ENCODE results near the gene B3GAT1. TPM values are rescaled to one million over a fixed set of nuclear protein-coding genes. Genes with fewer than 3 reads are reported as not detected.

B3GAT1 gene
- total and polyA plus RNA-seq, 2 experiments from 2014 or later: not detected

DNA sequence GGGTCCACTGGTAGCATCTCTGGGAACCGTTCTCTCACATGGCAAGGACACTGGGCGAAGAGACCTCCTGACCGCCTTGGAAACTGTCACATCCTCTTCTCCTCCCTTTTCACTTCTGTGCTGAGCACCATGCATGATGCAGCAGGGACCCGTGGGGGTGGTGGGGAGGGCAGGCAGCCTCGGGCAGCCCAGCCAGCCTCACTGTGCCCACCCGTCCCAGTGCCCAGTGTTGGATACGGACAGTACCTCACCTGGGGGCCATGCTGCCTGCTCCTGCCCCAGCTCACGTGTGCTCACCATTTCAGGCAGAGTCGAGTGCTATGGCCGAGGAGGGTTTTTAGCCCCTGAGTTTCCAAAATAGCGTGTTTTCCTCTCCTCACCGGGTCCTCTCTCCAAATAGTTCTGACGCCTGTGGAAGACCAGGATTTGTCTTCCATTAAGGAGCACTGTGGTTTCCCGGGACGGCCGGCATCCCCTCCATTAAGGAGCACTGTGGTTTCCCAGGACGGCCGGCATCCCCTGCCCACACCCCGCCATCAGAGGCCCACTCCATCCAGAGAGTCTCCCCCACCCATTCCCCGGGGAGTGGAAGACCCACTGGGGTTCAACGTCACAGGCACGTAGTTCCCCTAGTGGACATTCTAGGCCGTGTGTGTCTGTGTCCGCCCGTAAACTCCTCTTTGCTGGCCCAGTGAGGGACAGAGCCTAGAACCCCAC, 22.4 kb downstream of the B3GAT1 start:
- Histone ChIP-seq H2AFZ (no peak overlapping the region), H3K9me3 (ENCODE audit: low read depth) (no peaks in the 10 kb centered on the region), H3K4me2 (ENCODE audit: unreplicated experiment) (no peak overlapping the region), H3K4me1 (ENCODE audit: insufficient read depth) (no peaks in the 10 kb centered on the region), H3F3A (ENCODE audit: insufficient read depth) (no peaks in the 10 kb centered on the region), H3K79me2 (ENCODE audit: insufficient read depth) (no peaks in the 10 kb centered on the region), H4K20me1 (ENCODE audit: insufficient read depth) (no peaks in the 10 kb centered on the region), H3K4me3 (no peak overlapping the region), H3K9me2 (ENCODE audit: insufficient read depth) (no peaks in the 10 kb centered on the region), H3K27ac (no peak overlapping the region), H3K27me3 (replicated peaks; ENCODE audit: insufficient read depth) (no peaks in the 10 kb centered on the region), H3K36me3 (ENCODE audit: low read depth) (no peaks in the 10 kb centered on the region), H3K9ac (no peak overlapping the region)
- in situ Hi-C loops (cut with MboI): no loop called here
- TF ChIP-seq EZH2phosphoT487 (IDR thresholded peaks at IDR 0.05; ENCODE audit: insufficient read depth, low read depth): no peak
- no peak for TF ChIP-seq EZH2 (IDR thresholded peaks at IDR 0.05; ENCODE audit: insufficient read depth, poor library complexity, severe bottlenecking)
- no peak for DNase-seq
- WGBS, 2 experiments (ENCODE audit: low coverage in 1 of 2, low lambda C conversion rate in 2 of 2, missing lambda C conversion rate in 2 of 2): 57 to 59% methylated on average over 25 of the region's 25 CpGs

DNA sequence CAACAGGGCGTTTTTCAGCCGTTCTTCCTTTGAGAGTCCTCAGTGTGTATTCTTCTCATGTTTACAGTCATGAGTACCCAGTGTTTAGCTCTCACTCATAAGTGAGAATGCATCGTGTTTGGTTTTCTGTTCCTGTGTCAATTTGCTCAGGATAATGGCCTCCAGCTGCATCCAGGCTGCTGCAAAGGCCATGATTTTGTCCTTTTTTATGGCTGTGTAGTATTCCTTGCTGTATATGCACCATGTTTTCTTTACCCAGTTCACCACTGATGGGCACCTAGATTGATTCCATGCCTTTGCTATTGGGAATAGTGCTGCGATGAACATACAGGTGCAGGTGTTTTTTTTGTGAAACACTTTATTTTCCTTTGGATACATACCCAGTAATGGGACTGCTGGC, 23.5 kb downstream of the B3GAT1 start:
- no peaks in the 10 kb centered on the region for H3K4me1 ChIP-seq (ENCODE audit: insufficient read depth)
- no peaks in the 10 kb centered on the region for H4K20me1 ChIP-seq (ENCODE audit: insufficient read depth)
- no peak for DNase-seq
- no peak overlapping the region for H3K27ac ChIP-seq
- H3F3A ChIP-seq (ENCODE audit: insufficient read depth): no peaks in the 10 kb centered on the region
- H3K4me3 ChIP-seq: no peak overlapping the region
- no peak for TF ChIP-seq EZH2 (IDR thresholded peaks at IDR 0.05; ENCODE audit: insufficient read depth, poor library complexity, severe bottlenecking)
- TF ChIP-seq EZH2phosphoT487 (IDR thresholded peaks at IDR 0.05; ENCODE audit: insufficient read depth, low read depth): no peak
- no peaks in the 10 kb centered on the region for H3K36me3 ChIP-seq (ENCODE audit: low read depth)
- H3K27me3 ChIP-seq (replicated peaks; ENCODE audit: insufficient read depth): no peaks in the 10 kb centered on the region
- no peaks in the 10 kb centered on the region for H3K9me2 ChIP-seq (ENCODE audit: insufficient read depth)
- H2AFZ ChIP-seq: no peak overlapping the region
- H3K9ac ChIP-seq: no peak overlapping the region
- H3K4me2 ChIP-seq (ENCODE audit: unreplicated experiment): no peak overlapping the region
- in situ Hi-C loops (cut with MboI): no loop called here
- no peaks in the 10 kb centered on the region for H3K79me2 ChIP-seq (ENCODE audit: insufficient read depth)
- 36 to 39% methylated on average over 4 of the region's 4 CpGs for WGBS, 2 experiments (ENCODE audit: low coverage in 1 of 2, low lambda C conversion rate in 2 of 2, missing lambda C conversion rate in 2 of 2)
- no peaks in the 10 kb centered on the region for H3K9me3 ChIP-seq (ENCODE audit: low read depth)

- DNase-seq: no peak
- Histone ChIP-seq H3K79me2 (ENCODE audit: insufficient read depth) (no peaks in the 10 kb centered on the region), H3K36me3 (ENCODE audit: low read depth) (no peaks in the 10 kb centered on the region), H3K9ac (no peak overlapping the region), H3K4me2 (ENCODE audit: unreplicated experiment) (no peak overlapping the region), H3K27ac (no peak overlapping the region), H3K27me3 (replicated peaks; ENCODE audit: insufficient read depth) (no peaks in the 10 kb centered on the region), H3K4me1 (ENCODE audit: insufficient read depth) (no peaks in the 10 kb centered on the region), H3K4me3 (no peak overlapping the region), H2AFZ (no peak overlapping the region), H3K9me3 (ENCODE audit: low read depth) (no peaks in the 10 kb centered on the region), H3F3A (ENCODE audit: insufficient read depth) (no peaks in the 10 kb centered on the region), H4K20me1 (ENCODE audit: insufficient read depth) (no peaks in the 10 kb centered on the region), H3K9me2 (ENCODE audit: insufficient read depth) (no peaks in the 10 kb centered on the region)
- 77 to 81% methylated on average over 19 to 21 of the region's 21 CpGs for WGBS, 2 experiments (ENCODE audit: low coverage in 1 of 2, low lambda C conversion rate in 2 of 2, missing lambda C conversion rate in 2 of 2)
- TF ChIP-seq EZH2 (IDR thresholded peaks at IDR 0.05; ENCODE audit: insufficient read depth, poor library complexity, severe bottlenecking): no peak
- in situ Hi-C loops (cut with MboI): no loop called here
These were observed 24.5 kb downstream of the B3GAT1 start for GRCh38 chr11:134387501-134387900.

- Histone ChIP-seq H2AFZ (no peak overlapping the region), H3K4me1 (ENCODE audit: insufficient read depth) (no peaks in the 10 kb centered on the region), H3K27ac (no peak overlapping the region), H3K79me2 (ENCODE audit: insufficient read depth) (no peaks in the 10 kb centered on the region), H3K9me3 (ENCODE audit: low read depth) (no peaks in the 10 kb centered on the region), H3K9ac (no peak overlapping the region), H3K4me3 (no peak overlapping the region), H3K9me2 (ENCODE audit: insufficient read depth) (no peaks in the 10 kb centered on the region), H4K20me1 (ENCODE audit: insufficient read depth) (no peaks in the 10 kb centered on the region), H3F3A (ENCODE audit: insufficient read depth) (no peaks in the 10 kb centered on the region), H3K4me2 (ENCODE audit: unreplicated experiment) (no peak overlapping the region), H3K27me3 (replicated peaks; ENCODE audit: insufficient read depth) (no peaks in the 10 kb centered on the region), H3K36me3 (ENCODE audit: low read depth) (no peaks in the 10 kb centered on the region)
- 30 to 34% methylated on average over 6 of the region's 6 CpGs for WGBS, 2 experiments (ENCODE audit: low coverage in 1 of 2, low lambda C conversion rate in 2 of 2, missing lambda C conversion rate in 2 of 2)
- no peak for DNase-seq
- no peak for TF ChIP-seq EZH2phosphoT487 (IDR thresholded peaks at IDR 0.05; ENCODE audit: insufficient read depth, low read depth)
- no peak for TF ChIP-seq EZH2 (IDR thresholded peaks at IDR 0.05; ENCODE audit: insufficient read depth, poor library complexity, severe bottlenecking)
- in situ Hi-C loops (cut with MboI): no loop called here
These were observed 25.1 kb downstream of the B3GAT1 start for GRCh38 chr11:134386945-134387344.

Measured in GM23248 (cell line).